Measurements from ENCODE around the gene MPZL2.

The MPZL2 gene

DNA sequence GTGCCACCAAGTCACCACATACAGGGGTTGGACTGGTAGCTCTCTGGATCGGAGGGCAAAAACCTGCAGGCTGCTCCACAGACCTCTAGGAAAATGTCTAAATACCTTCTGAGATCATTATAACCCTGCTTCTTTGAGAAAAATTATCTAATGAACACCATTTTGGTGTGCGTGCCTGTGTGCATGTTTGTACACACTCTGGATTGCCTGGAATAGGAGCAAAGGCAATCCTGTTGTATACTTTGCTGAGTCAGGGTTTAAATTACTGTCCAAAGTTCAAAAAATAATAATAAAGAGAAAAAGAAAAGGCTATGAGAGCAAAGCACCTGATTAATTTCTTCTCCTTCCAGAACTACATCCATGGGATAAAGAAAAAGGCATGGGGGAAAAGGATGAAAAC lies 50.3 kb downstream of the MPZL2 start:
- TF ChIP-seq, protein P1, sequence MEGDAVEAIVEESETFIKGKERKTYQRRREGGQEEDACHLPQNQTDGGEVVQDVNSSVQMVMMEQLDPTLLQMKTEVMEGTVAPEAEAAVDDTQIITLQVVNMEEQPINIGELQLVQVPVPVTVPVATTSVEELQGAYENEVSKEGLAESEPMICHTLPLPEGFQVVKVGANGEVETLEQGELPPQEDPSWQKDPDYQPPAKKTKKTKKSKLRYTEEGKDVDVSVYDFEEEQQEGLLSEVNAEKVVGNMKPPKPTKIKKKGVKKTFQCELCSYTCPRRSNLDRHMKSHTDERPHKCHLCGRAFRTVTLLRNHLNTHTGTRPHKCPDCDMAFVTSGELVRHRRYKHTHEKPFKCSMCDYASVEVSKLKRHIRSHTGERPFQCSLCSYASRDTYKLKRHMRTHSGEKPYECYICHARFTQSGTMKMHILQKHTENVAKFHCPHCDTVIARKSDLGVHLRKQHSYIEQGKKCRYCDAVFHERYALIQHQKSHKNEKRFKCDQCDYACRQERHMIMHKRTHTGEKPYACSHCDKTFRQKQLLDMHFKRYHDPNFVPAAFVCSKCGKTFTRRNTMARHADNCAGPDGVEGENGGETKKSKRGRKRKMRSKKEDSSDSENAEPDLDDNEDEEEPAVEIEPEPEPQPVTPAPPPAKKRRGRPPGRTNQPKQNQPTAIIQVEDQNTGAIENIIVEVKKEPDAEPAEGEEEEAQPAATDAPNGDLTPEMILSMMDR (conservative IDR thresholded peaks at IDR 0.05), result no peak
- no peak overlapping the region for H3K27ac ChIP-seq

- TF ChIP-seq, protein P1 (conservative IDR thresholded peaks at IDR 0.05), result no peak
- no peak overlapping the region for H3K27ac ChIP-seq
Observed at GRCh38 chr11:118213201-118213600, 50.9 kb downstream of the MPZL2 start.

DNA sequence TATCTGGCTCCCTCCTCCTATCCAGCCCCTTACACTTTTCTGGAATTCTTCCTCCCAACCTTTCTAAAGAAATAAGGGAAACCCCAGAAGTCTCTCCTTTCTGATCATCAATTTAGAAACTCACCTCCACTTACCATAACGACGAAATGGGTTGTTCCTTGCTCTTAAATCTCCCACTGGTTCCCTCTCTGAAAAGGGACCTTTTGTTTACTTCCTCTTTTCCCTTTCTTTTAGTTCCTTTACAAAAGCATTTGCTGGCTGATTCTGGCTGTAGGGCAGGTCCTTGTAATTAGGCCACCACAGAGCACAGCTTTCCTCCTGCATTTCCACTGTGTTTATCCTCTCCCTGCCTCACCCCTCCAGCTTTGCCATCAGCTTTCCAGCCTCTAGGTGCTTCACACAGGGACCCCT lies 51.3 kb downstream of the MPZL2 start:
- TF ChIP-seq, protein P1 (conservative IDR thresholded peaks at IDR 0.05), result no peak
- H3K27ac ChIP-seq, result no peak overlapping the region

DNA sequence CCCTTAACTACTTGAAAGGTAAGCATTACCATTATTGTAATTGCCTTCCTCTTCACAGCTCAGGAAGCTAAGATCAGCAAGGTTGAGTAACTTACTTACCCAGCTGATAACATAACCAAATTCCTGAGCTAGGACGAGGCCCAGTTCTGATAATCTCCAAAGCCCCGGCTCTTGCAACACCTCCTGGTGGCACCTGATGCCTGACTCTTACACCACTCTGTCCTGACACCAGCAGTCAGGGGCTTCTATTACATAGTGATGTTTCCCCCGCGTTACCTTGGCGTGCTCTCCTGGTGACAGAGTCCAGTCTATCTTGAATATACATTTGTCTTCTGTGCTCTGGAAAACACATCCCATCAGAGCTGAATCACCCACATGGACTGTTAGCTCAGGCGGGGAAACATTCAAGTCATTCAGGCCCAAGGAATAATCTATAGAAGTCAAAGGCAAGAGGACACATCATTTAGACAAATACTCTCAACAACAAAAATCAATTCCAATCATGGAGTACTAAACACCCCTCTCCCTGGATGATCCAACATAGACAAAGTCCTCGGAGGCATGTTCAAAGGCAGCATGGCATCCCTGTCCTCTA lies 51.9 kb downstream of the MPZL2 start:
- H3K27ac ChIP-seq, result no peak overlapping the region
- TF ChIP-seq, protein P1 (conservative IDR thresholded peaks at IDR 0.05), result no peak

DNA sequence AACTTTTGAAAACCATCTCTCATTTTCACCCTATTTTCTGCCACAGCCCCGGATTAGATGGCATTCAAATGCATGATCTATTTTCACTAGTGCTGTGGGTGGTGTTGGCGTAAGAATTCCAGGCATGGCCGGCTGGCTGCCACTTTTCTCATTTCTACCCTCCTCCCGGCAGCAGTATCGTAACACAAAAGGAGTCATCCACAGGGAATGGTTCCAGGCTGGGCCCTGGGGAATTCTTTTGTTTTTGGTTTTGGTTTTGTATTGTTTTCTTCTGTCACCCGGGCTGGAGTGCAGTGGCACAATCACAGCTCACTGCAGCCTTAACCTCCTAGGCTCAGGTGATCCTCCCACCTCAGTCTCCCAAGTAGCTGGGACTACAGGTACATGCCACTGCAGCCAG lies 53.1 kb downstream of the MPZL2 start:
- no peak overlapping the region for H3K27ac ChIP-seq

GRCh38 chr11:118210323-118210722 lies 53.8 kb downstream of the MPZL2 start:
- no peak overlapping the region for H3K27ac ChIP-seq
- TF ChIP-seq, protein P1 (conservative IDR thresholded peaks at IDR 0.05), result no peak

More for the DNA sequence above, 53.1 kb downstream of the MPZL2 start:
- TF ChIP-seq, protein P1 (conservative IDR thresholded peaks at IDR 0.05), result no peak

GRCh38 chr11:118209033-118209432 lies 55.1 kb downstream of the MPZL2 start:
- TF ChIP-seq, protein P1 (conservative IDR thresholded peaks at IDR 0.05), result no peak
- no peak overlapping the region for H3K27ac ChIP-seq

Measured in VCaP (cell line).